HG03175 (cell line): ENCODE measurements around the gene SLC26A11.
"Not testable (repeated sequence)": the region's sequence is repeated elsewhere in the genome, so short reads cannot be mapped to it uniquely, and the experiment has no call there.

Experiments used
- ATAC-seq: cut with Tn5 transposase; IDR thresholded peaks from one replicate; pipeline ENCODE4 v1.9.1; 2021; ENCODE audit warnings: mild to moderate bottlenecking, moderate library complexity; ENCODE audit not compliant: unreplicated experiment

The SLC26A11 gene

GRCh38 chr17:80299350-80300100 lies 79.3 kb downstream of the SLC26A11 start:
- not testable (repeated sequence) for ATAC-seq

DNA sequence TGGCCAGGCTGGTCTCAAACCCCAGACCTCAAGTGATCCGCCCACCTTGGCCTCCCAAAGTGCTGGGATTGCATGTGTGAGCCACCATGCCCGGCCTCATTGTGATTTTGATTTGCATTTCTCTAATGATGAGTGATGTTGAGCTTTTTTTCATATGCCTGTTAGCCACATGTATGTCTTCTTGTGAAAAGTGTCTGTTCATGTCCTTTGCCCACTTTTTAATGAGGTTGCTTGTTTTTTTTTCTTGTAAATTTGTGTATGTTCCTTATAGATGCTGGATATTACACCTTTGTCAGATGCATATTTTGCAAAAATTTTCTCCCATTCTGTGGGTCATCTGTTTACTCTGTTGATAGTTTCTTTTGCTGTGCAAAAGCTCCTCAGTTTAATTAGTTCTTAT lies 80.5 kb downstream of the SLC26A11 start:
- ATAC-seq: not testable (repeated sequence)
